HG02840 (cell line): ENCODE data around the gene PMIS2.

Source experiments
- ATAC-seq: cut with Tn5 transposase; IDR thresholded peaks from one replicate; pipeline ENCODE4 v1.9.1; 2021; ENCODE audit warnings: mild to moderate bottlenecking, moderate library complexity, moderate number of reproducible peaks; ENCODE audit not compliant: unreplicated experiment, low FRiP score

Gene PMIS2

DNA sequence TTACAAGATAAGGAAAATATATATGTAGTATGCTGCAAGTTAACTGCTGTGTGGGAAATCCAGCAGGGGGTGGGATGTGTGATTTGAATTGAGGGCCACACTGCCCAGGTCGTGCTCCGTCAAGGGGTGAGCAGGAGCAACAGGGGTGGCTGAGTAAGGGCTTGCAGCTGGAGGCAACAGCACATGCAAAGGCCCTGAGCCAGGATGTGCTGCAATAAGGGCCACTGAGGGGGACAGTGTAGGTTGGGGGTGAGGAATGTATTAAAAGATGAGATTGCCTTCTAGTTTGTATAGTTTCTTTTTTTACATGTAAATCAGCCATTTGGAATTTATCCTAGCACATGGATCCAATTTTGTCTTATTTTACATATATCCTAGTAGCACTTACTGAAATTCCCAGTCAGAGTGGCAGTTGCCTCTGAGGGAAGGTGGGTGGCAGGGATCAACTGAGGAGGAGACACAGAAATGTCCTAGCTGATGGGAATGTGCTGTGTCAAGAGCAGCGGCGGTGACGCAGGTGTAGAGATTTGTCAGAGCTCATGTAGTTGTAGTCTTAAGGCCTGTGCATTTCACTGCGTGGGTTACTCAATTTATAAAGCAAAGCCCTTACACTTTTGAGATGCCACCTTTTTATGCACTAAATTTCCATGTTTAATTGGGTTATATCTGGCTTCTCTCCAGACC is 37.5 kb downstream of the PMIS2 start:
- no peak for ATAC-seq

DNA sequence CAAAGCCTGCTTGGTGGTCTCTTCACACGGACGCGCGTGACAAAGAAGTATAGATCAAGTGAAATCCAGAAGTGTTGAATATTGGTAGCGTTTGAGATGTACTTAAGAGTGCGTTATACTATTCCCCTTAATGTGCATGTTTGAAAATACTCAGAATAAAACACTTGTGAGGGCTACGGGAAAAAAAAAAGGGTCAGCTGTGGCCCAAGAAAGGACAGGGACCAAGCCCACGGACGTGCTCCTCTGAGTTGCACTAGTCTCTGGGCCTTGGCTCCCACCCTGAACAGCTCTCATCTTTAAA is 42.2 kb downstream of the PMIS2 start:
- ATAC-seq = no peak

- ATAC-seq = peak; percentile 97
These were observed 42.8 kb downstream of the PMIS2 start, which contains the start of gene RBM42 for GRCh38 chr19:35628565-35629331. TSS of gene RBM42 (plus strand) at chr19:35629036. CDS start at chr19:35629154, 118 bp downstream.

DNA sequence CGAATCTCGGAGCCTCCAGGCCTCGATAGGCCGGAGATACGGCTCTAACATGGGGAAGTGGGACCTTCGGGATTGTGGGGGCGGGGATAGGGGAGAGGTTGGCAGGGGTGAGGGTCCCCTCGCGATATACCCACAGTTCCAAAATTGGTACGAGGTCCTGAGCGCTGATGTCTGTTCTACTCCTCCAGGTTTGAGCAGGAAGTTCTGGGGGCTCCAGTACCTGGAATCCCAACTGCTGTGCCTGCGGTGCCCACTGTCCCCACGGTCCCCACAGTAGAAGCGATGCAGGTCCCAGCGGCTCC is 43.3 kb downstream of the PMIS2 start:
- ATAC-seq = peak; percentile 9

DNA sequence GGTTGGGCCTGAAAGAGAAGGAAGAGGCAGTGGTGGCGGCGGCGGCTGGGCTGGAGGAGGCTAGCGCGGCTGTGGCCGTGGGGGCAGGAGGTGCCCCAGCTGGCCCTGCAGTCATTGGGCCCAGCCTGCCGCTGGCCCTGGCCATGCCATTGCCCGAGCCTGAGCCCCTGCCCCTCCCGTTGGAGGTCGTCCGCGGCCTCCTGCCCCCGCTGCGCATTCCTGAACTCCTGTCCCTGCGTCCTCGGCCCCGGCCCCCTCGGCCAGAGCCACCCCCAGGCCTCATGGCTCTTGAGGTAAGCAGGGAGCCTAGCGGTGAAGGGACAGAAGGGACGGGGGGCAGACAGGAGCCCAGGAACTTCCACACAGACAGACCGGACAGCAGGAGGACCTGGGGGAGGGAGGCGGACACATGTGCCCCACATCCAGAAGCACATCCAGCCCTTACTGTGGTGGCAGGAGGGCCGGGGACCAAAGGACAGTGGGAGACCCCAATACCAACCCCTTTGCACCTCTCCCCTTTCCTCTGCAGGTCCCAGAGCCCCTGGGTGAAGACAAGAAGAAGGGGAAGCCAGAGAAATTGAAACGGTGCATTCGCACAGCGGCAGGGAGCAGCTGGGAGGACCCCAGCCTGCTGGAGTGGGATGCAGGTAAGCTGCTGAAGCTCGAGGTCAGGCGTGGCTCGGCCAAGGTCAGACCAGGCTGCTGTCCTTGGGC is 47.9 kb downstream of the PMIS2 start:
- no peak for ATAC-seq

DNA sequence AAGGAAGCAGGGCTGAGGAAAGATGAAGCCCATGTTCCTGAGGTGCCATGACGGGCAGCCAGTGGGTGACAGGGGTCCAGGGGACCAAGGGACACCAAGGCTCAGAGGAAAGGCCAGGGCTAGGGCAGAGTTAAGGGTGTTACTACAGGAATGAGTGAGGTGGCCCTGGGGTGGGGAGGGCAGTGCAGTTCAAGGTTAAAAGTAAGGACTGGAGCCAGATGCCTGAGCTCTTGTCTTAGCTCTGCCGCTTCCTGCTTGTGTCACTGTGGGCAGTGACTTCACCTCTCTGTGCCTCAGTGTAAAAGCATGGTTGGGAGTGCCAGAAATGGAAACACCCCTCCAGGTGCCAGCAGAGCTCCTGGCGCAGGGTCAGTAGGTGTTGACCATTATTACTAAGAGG is 50.7 kb downstream of the PMIS2 start:
- ATAC-seq = no peak
